22Rv1 (cell line): ENCODE measurements around the gene SLMAP.

ENCODE experiments used
- CTCF ChIP-seq: fragments of 450-650 bp; IDR thresholded peaks from 2 replicates; pipeline ENCODE4 v1.5.1; 2017; ENCODE audit warnings: mild to moderate bottlenecking
- ZFX ChIP-seq: fragments of 450-650 bp; IDR thresholded peaks from 2 replicates; pipeline ENCODE4 v1.6.1; 2017; ENCODE audit warnings: antibody characterized with exemption, borderline replicate concordance

- TF ChIP-seq CTCF (no peak), ZFX (no peak)
Measured at GRCh38 chr3:57826952-57827723, 71.0 kb downstream of the SLMAP start.
